HCT116 (cell line): ENCODE results near the gene RPTOR. TPM values are rescaled to one million over a fixed set of nuclear protein-coding genes. Genes with fewer than 3 reads are reported as not detected.

Experiments
- ATAC-seq: fragments of 200-7000 bp; cut with Tn5 transposase; 2 replicates; pipeline ENCODE4 v1.9.1; 2020; ENCODE audit warnings: mild to moderate bottlenecking, moderate library complexity
- BruUV-seq: library from RNA; stranded (reverse); fragments of 400-500 nt; replicated peaks from 2 replicates; lab custom pipeline; 2021; lab: Mats Ljungman, UMichigan
- CTCF ChIA-PET: fragments of 300-600 bp; sonication (Branson Sonifier 250); formaldehyde crosslinking; loops from one replicate; lab custom pipeline; 2021; ENCODE audit warnings: antibody characterized with exemption; lab: Charles Lee
- POLR2A ChIA-PET: fragments of 300-600, 350-600 bp; sonication (Branson Sonifier 250); formaldehyde crosslinking; loops from one replicate; lab custom pipeline; 2021; ENCODE audit warnings: antibody characterized with exemption; lab: Charles Lee
- RAD21 ChIA-PET, 2 experiments: fragments of 300-600 bp; sonication (Branson Sonifier 250); formaldehyde crosslinking; loops; one replicate each; lab custom pipeline; 2023; ENCODE audit warnings: low total read pairs in 2 of 2; ENCODE audit not compliant: uncharacterized antibody in 2 of 2, unreplicated experiment in 2 of 2, low non-redundant PET in 1 of 2; lab: Charles Lee
- DNase-seq: peaks from one replicate; pipeline ENCODE4 v3.0.0-alpha.2; 2010; ENCODE audit warnings: low read depth, low spot score
- H2AFZ ChIP-seq: fragments of 200-600 bp; shearing (Covaris generic), sonication (generic); 2 replicates; pipeline ENCODE4 v1.6.1; 2017; ENCODE audit warnings: low read depth, mixed run types, mixed read lengths, antibody characterized with exemption, low read length; ENCODE audit not compliant: poor library complexity, severe bottlenecking
- H3K27ac ChIP-seq: 2 replicates; pipeline ENCODE4 v1.5.1; 2012; ENCODE audit warnings: low read depth, low read length
- H3K27me3 ChIP-seq: fragments of 200-600 bp; sonication (generic); 2 replicates; pipeline ENCODE4 v1.6.1; 2016; ENCODE audit warnings: mixed run types, low read length, mixed read lengths; ENCODE audit not compliant: insufficient read depth
- H3K36me3 ChIP-seq, 2 experiments: fragments of 200-500 bp in 1 of 2; fragments of 200-600 bp in 1 of 2; sonication (Bioruptor generic) in 1 of 2; sonication (generic) in 1 of 2; 2 replicates each; pipeline versions ENCODE4 v1.5.1 to v1.6.1; 2014 to 2016; ENCODE audit warnings: low read length in 2 of 2, inconsistent platforms in 1 of 2, mixed read lengths in 1 of 2, mixed run types in 1 of 2; ENCODE audit not compliant: insufficient read depth in 2 of 2, control insufficient read depth in 1 of 2
- H3K4me1 ChIP-seq, 2 experiments: fragments of 200-600 bp in 1 of 2; sonication (generic) in 1 of 2; 2 replicates each; pipeline versions ENCODE4 v1.5.1 to v1.6.1; 2012 to 2017; ENCODE audit warnings: low read length in 2 of 2, inconsistent platforms in 1 of 2, mild to moderate bottlenecking in 1 of 2, mixed read lengths in 1 of 2, mixed run types in 1 of 2, moderate library complexity in 1 of 2; ENCODE audit not compliant: insufficient read depth in 2 of 2, control insufficient read depth in 1 of 2
- H3K4me2 ChIP-seq: fragments of 200-600 bp; sonication (generic); 2 replicates; pipeline ENCODE4 v1.6.1; 2017; ENCODE audit warnings: mixed run types, low read length, mixed read lengths
- H3K4me3 ChIP-seq, 2 experiments: fragments of 200-600 bp in 1 of 2; sonication (generic) in 1 of 2; replicated peaks in 1 of 2; 2 replicates each; pipeline ENCODE4 v1.5.1; 2011 to 2016; ENCODE audit warnings: low read length in 2 of 2, control low read depth in 1 of 2, low read depth in 1 of 2, mild to moderate bottlenecking in 1 of 2, mixed read lengths in 1 of 2, mixed run types in 1 of 2
- H3K79me2 ChIP-seq: fragments of 200-600 bp; sonication (generic); 2 replicates; pipeline ENCODE4 v1.6.1; 2017; ENCODE audit warnings: mild to moderate bottlenecking, mixed run types, low read length, moderate library complexity, mixed read lengths; ENCODE audit not compliant: insufficient read depth
- H3K9ac ChIP-seq: fragments of 200-600 bp; sonication (generic); 2 replicates; pipeline ENCODE4 v1.6.1; 2016; ENCODE audit warnings: low read length, mixed read lengths
- H3K9me2 ChIP-seq: fragments of 200-600 bp; sonication (generic), shearing (Covaris generic); 2 replicates; pipeline ENCODE4 v1.6.1; 2017; ENCODE audit warnings: mixed run types, mild to moderate bottlenecking, moderate library complexity; ENCODE audit not compliant: insufficient read depth
- H3K9me3 ChIP-seq, 2 experiments: fragments of 200-500 bp in 1 of 2; fragments of 200-600 bp in 1 of 2; sonication (Bioruptor generic) in 1 of 2; sonication (generic) in 1 of 2; 2 replicates each; pipeline ENCODE4 v1.6.1; 2014 to 2017; ENCODE audit warnings: low read length in 2 of 2, mixed read lengths in 2 of 2, inconsistent platforms in 1 of 2, low read depth in 1 of 2, mild to moderate bottlenecking in 1 of 2, mixed run types in 1 of 2, moderate library complexity in 1 of 2; ENCODE audit not compliant: control insufficient read depth in 1 of 2, insufficient read depth in 1 of 2
- H4K20me1 ChIP-seq: fragments of 200-600 bp; sonication (generic), shearing (Covaris generic); 2 replicates; pipeline ENCODE4 v1.6.1; 2017; ENCODE audit warnings: mixed run types, mild to moderate bottlenecking, moderate library complexity; ENCODE audit not compliant: insufficient read depth
- CBX3 ChIP-seq: IDR thresholded peaks from 2 replicates; pipeline ENCODE4 v1.6.1; 2012; ENCODE audit warnings: low read depth
- CEBPB ChIP-seq: IDR thresholded peaks from 2 replicates; pipeline ENCODE4 v1.6.1; 2012; ENCODE audit warnings: low read depth
- ELF1 ChIP-seq: IDR thresholded peaks from 2 replicates; pipeline ENCODE4 v1.6.1; 2012; ENCODE audit warnings: low read depth, borderline replicate concordance
- EZH2 ChIP-seq: fragments of 200-600 bp; sonication (generic); IDR thresholded peaks from 2 replicates; pipeline ENCODE4 v1.6.1; 2017; ENCODE audit warnings: antibody characterized with exemption, mixed run types
- FOSL1 ChIP-seq: IDR thresholded peaks from 2 replicates; pipeline ENCODE4 v1.6.1; 2012; ENCODE audit warnings: low read depth
- JUND ChIP-seq: IDR thresholded peaks from 2 replicates; pipeline ENCODE4 v1.6.1; 2012
- MAX ChIP-seq: IDR thresholded peaks from 2 replicates; pipeline ENCODE4 v1.6.1; 2012
- POLR2A ChIP-seq: IDR thresholded peaks from 2 replicates; pipeline ENCODE4 v1.7.0; 2011; ENCODE audit warnings: borderline replicate concordance; ENCODE audit not compliant: insufficient read depth, insufficient read length; ENCODE audit errors: extremely low read depth
- POLR2AphosphoS5 ChIP-seq: IDR thresholded peaks from 2 replicates; pipeline ENCODE4 v1.6.1; 2011; ENCODE audit warnings: mild to moderate bottlenecking, low read depth, low read length, moderate library complexity
- SP1 ChIP-seq: IDR thresholded peaks from 2 replicates; pipeline ENCODE4 v1.6.1; 2012; ENCODE audit warnings: low read depth
- TCF7L2 ChIP-seq: IDR thresholded peaks from 2 replicates; pipeline ENCODE4 v1.7.0; 2011; ENCODE audit warnings: borderline replicate concordance, inconsistent platforms; ENCODE audit not compliant: insufficient read depth, insufficient read length; ENCODE audit errors: extremely low read depth
- YY1 ChIP-seq: IDR thresholded peaks from 2 replicates; pipeline ENCODE4 v1.6.1; 2011; ENCODE audit warnings: low read length, low read depth, moderate library complexity, mild to moderate bottlenecking; ENCODE audit not compliant: insufficient replicate concordance; ENCODE audit errors: extremely low read depth
- ZNF274 ChIP-seq: fragments of 200-500 bp; sonication (Bioruptor generic); IDR thresholded peaks from 2 replicates; pipeline ENCODE4 v1.6.1; 2014; ENCODE audit warnings: mild to moderate bottlenecking, low read depth, low read length, inconsistent platforms
- intact Hi-C: fragments of 100-400 bp; cut with micrococcal nuclease; formaldehyde crosslinking; loops from 2 replicates; pipeline ENCODE4 v1.10.0; 2022
- total RNA-seq: library from RNA; stranded (reverse); gene quantifications from one replicate; pipeline ENCODE4 v1.2.1, GENCODE V29; 2021; ENCODE audit not compliant: unreplicated experiment
- TF ChIP-seq, protein P1 (sequence below): IDR thresholded peaks from 2 replicates; pipeline ENCODE4 v1.6.1; 2012
- TF ChIP-seq, protein P2 (sequence below), 3 experiments: fragments of 200-600 bp in 1 of 3; sonication (generic) in 1 of 3; IDR thresholded peaks in 2 of 3; conservative IDR thresholded peaks in 1 of 3; 2 replicates each; pipeline ENCODE4 v1.5.1; 2012 to 2017; ENCODE audit warnings: low read depth in 2 of 3, low read length in 2 of 3, antibody characterized with exemption in 1 of 3, borderline replicate concordance in 1 of 3, control low read depth in 1 of 3, mild to moderate bottlenecking in 1 of 3, mixed read lengths in 1 of 3, mixed run types in 1 of 3, moderate library complexity in 1 of 3; ENCODE audit not compliant: insufficient read depth in 1 of 3

RPTOR gene
- total RNA-seq, 1 experiment from 2014 or later: 69.5 TPM

- H3K36me3 ChIP-seq: no peaks in the 10 kb centered on the region
- CTCF ChIA-PET: no interaction called here
- no peak for DNase-seq
- H3K4me2 ChIP-seq: no peak overlapping the region
- no peaks in the 10 kb centered on the region for H3K27me3 ChIP-seq
- H3K4me3 ChIP-seq: no peak overlapping the region
- no peak overlapping the region for H3K9ac ChIP-seq
- no peak overlapping the region for H2AFZ ChIP-seq
- POLR2A ChIA-PET: no interaction called here
- no peaks in the 10 kb centered on the region for H3K9me2 ChIP-seq
- intact Hi-C loops: no loop called here
- no peak overlapping the region for H3K27ac ChIP-seq
- TF ChIP-seq ZNF274 (no peak), CEBPB (no peak), ELF1 (no peak), CBX3 (no peak), POLR2AphosphoS5 (no peak), SP1 (no peak), POLR2A (no peak), YY1 (no peak), JUND (no peak), EZH2 (no peak)
- TF ChIP-seq, protein P1, sequence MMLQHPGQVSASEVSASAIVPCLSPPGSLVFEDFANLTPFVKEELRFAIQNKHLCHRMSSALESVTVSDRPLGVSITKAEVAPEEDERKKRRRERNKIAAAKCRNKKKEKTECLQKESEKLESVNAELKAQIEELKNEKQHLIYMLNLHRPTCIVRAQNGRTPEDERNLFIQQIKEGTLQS: no peak
- peaks cover 82% of the 10 kb centered on the region for H3K79me2 ChIP-seq
- ATAC-seq: no peak
- no TSS peak for BruUV-seq
- RAD21 ChIA-PET: no interaction called here
- H3K4me1 ChIP-seq: no peaks in the 10 kb centered on the region
- peaks cover 7% of the 10 kb centered on the region; the same call in 1 of the 2 replicates for H4K20me1 ChIP-seq
- H3K9me3 ChIP-seq: peaks cover 6 to 11% of the 10 kb centered on the region in 2 experiments; a peak in 2 of 4 replicates
Measured at GRCh38 chr17:80656590-80656989, 112.0 kb downstream of the RPTOR start.

- POLR2A ChIA-PET: no interaction called here
Measured at GRCh38 chr17:80657561-80657960, 112.9 kb downstream of the RPTOR start.

More at GRCh38 chr17:80657561-80657960, 112.9 kb downstream of the RPTOR start:
- intact Hi-C loops: no loop called here
- no TSS peak for BruUV-seq
- ChIA-PET CTCF (no interaction called here), RAD21 (no interaction called here)
- no peaks in the 10 kb centered on the region for H3K9me2 ChIP-seq
- no peak overlapping the region for H2AFZ ChIP-seq
- H3K9me3 ChIP-seq: peaks cover 6 to 11% of the 10 kb centered on the region in 2 experiments; a peak in 2 of 4 replicates
- H3K36me3 ChIP-seq: no peaks in the 10 kb centered on the region
- H3K9ac ChIP-seq: no peak overlapping the region
- H4K20me1 ChIP-seq: peaks cover 7% of the 10 kb centered on the region; the same call in 1 of the 2 replicates
- DNase-seq (no peak), ATAC-seq (no peak)
- TF ChIP-seq, protein P1: no peak
- TF ChIP-seq FOSL1 (no peak), MAX (no peak), TCF7L2 (no peak)
- TF ChIP-seq, protein P2, sequence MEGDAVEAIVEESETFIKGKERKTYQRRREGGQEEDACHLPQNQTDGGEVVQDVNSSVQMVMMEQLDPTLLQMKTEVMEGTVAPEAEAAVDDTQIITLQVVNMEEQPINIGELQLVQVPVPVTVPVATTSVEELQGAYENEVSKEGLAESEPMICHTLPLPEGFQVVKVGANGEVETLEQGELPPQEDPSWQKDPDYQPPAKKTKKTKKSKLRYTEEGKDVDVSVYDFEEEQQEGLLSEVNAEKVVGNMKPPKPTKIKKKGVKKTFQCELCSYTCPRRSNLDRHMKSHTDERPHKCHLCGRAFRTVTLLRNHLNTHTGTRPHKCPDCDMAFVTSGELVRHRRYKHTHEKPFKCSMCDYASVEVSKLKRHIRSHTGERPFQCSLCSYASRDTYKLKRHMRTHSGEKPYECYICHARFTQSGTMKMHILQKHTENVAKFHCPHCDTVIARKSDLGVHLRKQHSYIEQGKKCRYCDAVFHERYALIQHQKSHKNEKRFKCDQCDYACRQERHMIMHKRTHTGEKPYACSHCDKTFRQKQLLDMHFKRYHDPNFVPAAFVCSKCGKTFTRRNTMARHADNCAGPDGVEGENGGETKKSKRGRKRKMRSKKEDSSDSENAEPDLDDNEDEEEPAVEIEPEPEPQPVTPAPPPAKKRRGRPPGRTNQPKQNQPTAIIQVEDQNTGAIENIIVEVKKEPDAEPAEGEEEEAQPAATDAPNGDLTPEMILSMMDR (IDR thresholded peaks at IDR 0.05 in 2 of 3, conservative IDR thresholded peaks at IDR 0.05 in 1 of 3; ENCODE audit: borderline replicate concordance in 1 of 3, insufficient read depth in 1 of 3, low read depth in 2 of 3, low read length in 2 of 3): no peak
- H3K4me2 ChIP-seq: no peak overlapping the region
- H3K4me1 ChIP-seq: no peaks in the 10 kb centered on the region
- peaks cover 85% of the 10 kb centered on the region for H3K79me2 ChIP-seq
- no peak overlapping the region for H3K4me3 ChIP-seq
- no peak overlapping the region for H3K27ac ChIP-seq
- H3K27me3 ChIP-seq: no peaks in the 10 kb centered on the region
